ENCODE results near the gene CCNY.

DNA sequence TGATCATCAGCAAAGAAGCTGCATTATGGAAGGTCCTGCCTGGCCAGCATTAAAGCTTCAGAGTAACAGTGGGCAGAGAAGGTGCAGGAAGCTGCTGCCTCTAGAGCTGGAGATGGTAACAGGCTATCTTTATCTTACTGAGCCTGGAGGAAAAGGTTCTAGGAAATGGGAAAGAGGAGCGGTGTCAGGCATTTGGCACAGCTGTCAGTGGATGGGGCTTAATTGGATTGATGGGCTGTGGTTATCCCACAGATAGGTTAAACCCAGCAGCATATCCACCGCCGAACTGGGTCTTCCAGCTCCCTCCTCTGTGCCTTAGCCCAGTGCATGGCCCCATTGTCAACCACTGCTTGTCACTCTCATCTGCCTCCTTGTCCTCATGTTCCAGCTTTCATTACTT lies 127.6 kb downstream of the CCNY start:
- no peak for TF ChIP-seq EZH2 (IDR thresholded peaks at IDR 0.05; ENCODE audit: borderline replicate concordance)
- TF ChIP-seq CTCF (IDR thresholded peaks at IDR 0.05; ENCODE audit: poor library complexity): no peak

All from hepatocyte (in vitro differentiated cells).